ENCODE data around the gene ZNF804B. TPM values are rescaled to one million over a fixed set of nuclear protein-coding genes. Genes with fewer than 3 reads are reported as not detected.

The ZNF804B gene
- total RNA-seq, 1 experiment from 2014 or later, result not detected

Other genes with a start within 250 kb of the ZNF804B start
- not detected in 2 replicates for gene TEX47, start 36.0 kb downstream of the ZNF804B start, total RNA-seq (2014; rRNA removed; shearing (Covaris generic); ENCODE audit: low replicate concordance)

Measured in MG63 (cell line).